Esophagus muscularis mucosa (tissue), 3 donors: ENCODE measurements around the gene ATP5PO.

Experiments
- CTCF ChIP-seq, 3 experiments: fragments of 200-600 bp in 2 of 3; fragments of 450-650 bp in 1 of 3; sonication (generic) in 2 of 3; IDR thresholded peaks; one replicate each; pipeline ENCODE4 v1.5.1; 2017 to 2019; ENCODE audit warnings: antibody characterized with exemption in 3 of 3, mild to moderate bottlenecking in 2 of 3, moderate library complexity in 1 of 3
- POLR2A ChIP-seq: fragments of 450-650 bp; IDR thresholded peaks from one replicate; pipeline ENCODE4 v1.6.1; 2017; ENCODE audit warnings: antibody characterized with exemption, moderate library complexity, mild to moderate bottlenecking, low read depth

GRCh38 chr21:33949516-33950430 lies 34.2 kb upstream of the ATP5PO start:
- TF ChIP-seq CTCF (IDR thresholded peaks at IDR 0.05): no peak
- TF ChIP-seq POLR2A: no peak
